A673 (cell line): ENCODE data around the gene CHD3. TPM values are rescaled to one million over a fixed set of nuclear protein-coding genes. Genes with fewer than 3 reads are reported as not detected.

Experiments
- BruUV-seq: library from RNA; stranded (reverse); fragments of 400-500 nt; replicated peaks from 2 replicates; lab custom pipeline; 2021; lab: Mats Ljungman, UMichigan
- CTCF ChIA-PET: fragments of 300-600 bp; sonication (Branson Sonifier 250); formaldehyde crosslinking; loops from one replicate; lab custom pipeline; 2022; ENCODE audit warnings: antibody characterized with exemption; lab: Charles Lee
- POLR2A ChIA-PET: fragments of 300-600 bp; sonication (Branson Sonifier 250); formaldehyde crosslinking; loops from one replicate; lab custom pipeline; 2022; ENCODE audit warnings: antibody characterized with exemption; ENCODE audit not compliant: low non-redundant PET; lab: Charles Lee
- DNase-seq: peaks from one replicate; pipeline ENCODE4 v3.0.0-alpha.2; 2015; ENCODE audit warnings: low spot score
- H3K27ac ChIP-seq: fragments of 200-600 bp; sonication (generic); 2 replicates; pipeline ENCODE4 v1.5.1; 2016; ENCODE audit warnings: mixed run types, low read depth, mild to moderate bottlenecking, mixed read lengths, antibody characterized with exemption, low read length; ENCODE audit not compliant: poor library complexity, severe bottlenecking
- H3K27me3 ChIP-seq: fragments of 200-600 bp; sonication (generic); replicated peaks from 2 replicates; pipeline ENCODE4 v1.6.1; 2017; ENCODE audit warnings: mixed run types, low read depth, mild to moderate bottlenecking, mixed read lengths, antibody characterized with exemption, low read length; ENCODE audit not compliant: insufficient read depth, poor library complexity
- H3K36me3 ChIP-seq: fragments of 200-600 bp; sonication (generic); 2 replicates; pipeline ENCODE4 v1.6.1; 2016; ENCODE audit warnings: mixed run types, mild to moderate bottlenecking, mixed read lengths, antibody characterized with exemption, low read length; ENCODE audit not compliant: insufficient read depth, poor library complexity, severe bottlenecking
- H3K4me1 ChIP-seq: fragments of 200-600 bp; sonication (generic); 2 replicates; pipeline ENCODE4 v1.6.1; 2017; ENCODE audit warnings: mixed run types, mild to moderate bottlenecking, mixed read lengths, antibody characterized with exemption, low read length; ENCODE audit not compliant: insufficient read depth, poor library complexity, severe bottlenecking
- H3K4me3 ChIP-seq: fragments of 200-600 bp; sonication (generic); 2 replicates; pipeline ENCODE4 v1.5.1; 2016; ENCODE audit warnings: low read depth, mixed run types, mild to moderate bottlenecking, mixed read lengths, low read length; ENCODE audit not compliant: poor library complexity, severe bottlenecking
- H3K9me3 ChIP-seq: fragments of 200-600 bp; sonication (generic); 2 replicates; pipeline ENCODE4 v1.6.1; 2016; ENCODE audit warnings: mixed run types, low read depth, mild to moderate bottlenecking, mixed read lengths, antibody characterized with exemption, low read length; ENCODE audit not compliant: poor library complexity, severe bottlenecking
- EZH2 ChIP-seq: fragments of 200-600 bp; sonication (generic); IDR thresholded peaks from 2 replicates; pipeline ENCODE4 v1.6.1; 2017; ENCODE audit warnings: borderline replicate concordance, low read depth, mild to moderate bottlenecking, mixed read lengths, antibody characterized with exemption, low read length; ENCODE audit not compliant: poor library complexity, severe bottlenecking
- intact Hi-C: fragments of 100-400 bp; cut with micrococcal nuclease; formaldehyde crosslinking; loops from one replicate; pipeline ENCODE4 v1.10.0; 2022; ENCODE audit not compliant: unreplicated experiment
- total RNA-seq: library from RNA; stranded (reverse); gene quantifications from 2 replicates; pipeline ENCODE4 v1.2.3, GENCODE V29; 2021
- TF ChIP-seq, protein P1 (sequence below): fragments of 300-800, 200-600 bp; sonication (generic); conservative IDR thresholded peaks from 2 replicates; pipeline ENCODE4 v1.5.1; 2017; ENCODE audit warnings: low read depth, mild to moderate bottlenecking, antibody characterized with exemption, low read length, moderate library complexity, mixed read lengths

CHD3 gene
- total RNA-seq, 1 experiment from 2014 or later, result 249 TPM

DNA sequence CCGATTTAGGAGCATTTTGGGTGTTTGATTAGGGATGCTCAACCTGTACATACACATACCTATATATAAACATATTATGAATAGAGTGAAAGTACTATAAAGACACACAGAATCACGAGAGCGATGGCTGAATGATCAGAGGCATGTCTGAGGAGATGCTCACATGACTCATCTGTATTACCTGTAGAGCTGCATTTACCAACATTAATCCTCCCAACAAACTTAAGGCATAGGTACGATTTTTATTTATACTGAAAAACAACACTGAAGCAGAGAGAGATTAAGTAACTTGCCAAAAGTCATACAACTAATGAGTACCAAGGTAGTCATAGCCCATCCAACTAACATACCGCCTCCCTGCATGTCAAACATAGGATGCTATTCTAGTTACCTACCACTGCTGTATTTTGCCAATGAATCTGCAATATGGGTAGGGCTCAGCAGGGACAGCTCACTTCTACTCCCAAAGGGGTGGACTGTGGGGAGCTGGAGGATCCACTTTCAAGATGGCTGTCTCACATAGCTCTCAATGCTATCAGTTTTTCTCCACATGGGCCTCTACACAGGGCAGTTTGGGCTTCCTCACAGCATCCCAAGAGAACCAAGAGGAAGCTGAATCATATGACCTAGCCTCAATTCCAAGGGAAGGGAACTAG is 23.5 kb upstream of the CHD3 start:
- POLR2A ChIA-PET, result interaction anchor here (0.6 kb wide), 1 partner anchor 241 kb away, joined by 19 read pairs; no protein-coding TSS in a partner anchor
- TF ChIP-seq, protein P1, sequence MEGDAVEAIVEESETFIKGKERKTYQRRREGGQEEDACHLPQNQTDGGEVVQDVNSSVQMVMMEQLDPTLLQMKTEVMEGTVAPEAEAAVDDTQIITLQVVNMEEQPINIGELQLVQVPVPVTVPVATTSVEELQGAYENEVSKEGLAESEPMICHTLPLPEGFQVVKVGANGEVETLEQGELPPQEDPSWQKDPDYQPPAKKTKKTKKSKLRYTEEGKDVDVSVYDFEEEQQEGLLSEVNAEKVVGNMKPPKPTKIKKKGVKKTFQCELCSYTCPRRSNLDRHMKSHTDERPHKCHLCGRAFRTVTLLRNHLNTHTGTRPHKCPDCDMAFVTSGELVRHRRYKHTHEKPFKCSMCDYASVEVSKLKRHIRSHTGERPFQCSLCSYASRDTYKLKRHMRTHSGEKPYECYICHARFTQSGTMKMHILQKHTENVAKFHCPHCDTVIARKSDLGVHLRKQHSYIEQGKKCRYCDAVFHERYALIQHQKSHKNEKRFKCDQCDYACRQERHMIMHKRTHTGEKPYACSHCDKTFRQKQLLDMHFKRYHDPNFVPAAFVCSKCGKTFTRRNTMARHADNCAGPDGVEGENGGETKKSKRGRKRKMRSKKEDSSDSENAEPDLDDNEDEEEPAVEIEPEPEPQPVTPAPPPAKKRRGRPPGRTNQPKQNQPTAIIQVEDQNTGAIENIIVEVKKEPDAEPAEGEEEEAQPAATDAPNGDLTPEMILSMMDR, result no peak
- TF ChIP-seq EZH2, result no peak
- H3K4me3 ChIP-seq, result no peak overlapping the region
- no peaks in the 10 kb centered on the region for H3K36me3 ChIP-seq
- H3K9me3 ChIP-seq, result no peaks in the 10 kb centered on the region
- no TSS peak for BruUV-seq
- intact Hi-C loops, result loop anchor here (5.0 kb wide), 2 partner anchors 32 to 192 kb away; no protein-coding TSS in a partner anchor
- CTCF ChIA-PET, result interaction anchor here (0.6 kb wide), 2 partner anchors 14 to 33 kb away, joined by 3 to 4 read pairs; no protein-coding TSS in a partner anchor
- no peaks in the 10 kb centered on the region for H3K27me3 ChIP-seq
- no peak overlapping the region for H3K27ac ChIP-seq
- no peak for DNase-seq
- peaks cover 4% of the 10 kb centered on the region for H3K4me1 ChIP-seq

DNA sequence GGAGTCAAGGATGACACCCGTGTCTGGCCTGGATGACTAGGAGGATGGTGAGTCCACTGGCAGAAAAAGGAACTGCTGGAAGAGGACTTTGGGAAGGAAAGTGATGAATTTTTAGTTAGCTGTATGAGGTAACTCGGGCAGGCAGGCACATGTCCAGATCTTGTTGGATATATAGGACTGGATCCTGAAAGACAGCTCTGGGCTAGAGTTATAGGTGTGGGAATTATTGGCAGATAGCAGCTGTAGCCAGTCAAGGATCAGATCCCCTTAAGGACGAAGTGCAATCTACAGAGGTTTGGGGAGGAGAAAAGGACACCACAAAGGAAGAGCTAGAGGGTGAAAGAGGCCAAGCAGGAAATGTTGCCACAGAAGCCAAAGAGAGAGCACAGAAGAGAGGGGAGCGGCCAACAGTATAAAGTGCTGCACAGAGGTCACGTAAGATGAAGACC is 20.7 kb upstream of the CHD3 start:
- no peak overlapping the region for H3K4me3 ChIP-seq
- no peak for DNase-seq
- POLR2A ChIA-PET, result no interaction called here
- H3K36me3 ChIP-seq, result no peaks in the 10 kb centered on the region
- H3K27me3 ChIP-seq, result no peaks in the 10 kb centered on the region
- H3K27ac ChIP-seq, result no peak overlapping the region
- peaks cover 1% of the 10 kb centered on the region for H3K4me1 ChIP-seq
- TF ChIP-seq, protein P1, result no peak
- TF ChIP-seq EZH2, result no peak
- intact Hi-C loops, result no loop called here
- CTCF ChIA-PET, result no interaction called here
- no TSS peak for BruUV-seq
- no peaks in the 10 kb centered on the region for H3K9me3 ChIP-seq

DNA sequence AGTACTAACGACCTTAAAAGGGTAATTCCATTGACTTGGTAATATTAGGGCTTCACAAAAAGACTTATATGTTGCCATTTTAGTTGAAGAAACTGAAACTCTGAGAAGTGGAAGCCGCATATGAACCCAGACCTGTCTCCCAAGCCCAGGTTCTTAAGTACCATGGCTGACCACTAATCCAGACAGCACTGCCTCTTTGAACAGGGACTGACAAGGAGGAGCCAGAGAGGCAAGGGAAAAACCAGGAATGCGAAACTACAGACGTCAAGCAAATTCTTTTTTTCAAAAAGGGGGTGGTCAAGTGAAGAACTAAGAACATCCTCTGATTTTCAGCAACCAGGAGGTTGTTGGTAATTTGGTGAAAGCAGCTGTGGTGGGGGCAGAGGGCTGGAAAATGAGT is 15.5 kb upstream of the CHD3 start:
- DNase-seq, result no peak
- H3K4me3 ChIP-seq, result no peak overlapping the region
- H3K9me3 ChIP-seq, result no peaks in the 10 kb centered on the region
- no peaks in the 10 kb centered on the region for H3K27me3 ChIP-seq
- intact Hi-C loops, result no loop called here
- CTCF ChIA-PET, result no interaction called here
- TF ChIP-seq EZH2, result no peak
- TF ChIP-seq, protein P1, result no peak
- no peak overlapping the region for H3K27ac ChIP-seq
- no TSS peak for BruUV-seq
- no peaks in the 10 kb centered on the region for H3K4me1 ChIP-seq
- POLR2A ChIA-PET, result no interaction called here
- peaks cover 8% of the 10 kb centered on the region for H3K36me3 ChIP-seq
